Mesenchymal stem cell (in vitro differentiated cells and primary cell): ENCODE data around the gene KCNQ4.

Experiments used
- DNase-seq: peaks from one replicate; pipeline ENCODE4 v3.0.0-alpha.2; 2013
- H2AFZ ChIP-seq: one replicate; pipeline ENCODE4 v1.6.1; 2013; ENCODE audit warnings: low read depth, mild to moderate bottlenecking, control low read depth, inconsistent platforms, low read length, moderate library complexity
- H2AK5ac ChIP-seq: 2 replicates; pipeline ENCODE4 v1.6.1; 2013; ENCODE audit warnings: low read length, moderate library complexity, mild to moderate bottlenecking, inconsistent platforms; ENCODE audit not compliant: severe bottlenecking
- H2BK120ac ChIP-seq: one replicate; pipeline ENCODE4 v1.6.1; 2013; ENCODE audit warnings: low read depth, mild to moderate bottlenecking, inconsistent platforms, low read length, moderate library complexity
- H2BK12ac ChIP-seq, 2 experiments: one replicate each; pipeline ENCODE4 v1.6.1; 2013; ENCODE audit warnings: inconsistent platforms in 2 of 2, low read length in 2 of 2, mild to moderate bottlenecking in 2 of 2, moderate library complexity in 2 of 2, control low read depth in 1 of 2
- H2BK15ac ChIP-seq: one replicate; pipeline ENCODE4 v1.6.1; 2013; ENCODE audit warnings: mild to moderate bottlenecking, low read depth, inconsistent platforms; ENCODE audit not compliant: poor library complexity, severe bottlenecking
- H2BK5ac ChIP-seq: 2 replicates; pipeline ENCODE4 v1.6.1; 2013; ENCODE audit warnings: low read depth, mild to moderate bottlenecking, low read length, control low read depth, inconsistent platforms; ENCODE audit not compliant: poor library complexity, severe bottlenecking
- H3K14ac ChIP-seq, 2 experiments: one replicate each; pipeline ENCODE4 v1.6.1; 2013; ENCODE audit warnings: inconsistent platforms in 2 of 2, low read length in 2 of 2, control low read depth in 1 of 2, mild to moderate bottlenecking in 1 of 2, moderate library complexity in 1 of 2
- H3K18ac ChIP-seq, 2 experiments: one replicate each; pipeline ENCODE4 v1.6.1; 2013; ENCODE audit warnings: inconsistent platforms in 2 of 2, low read length in 2 of 2, control low read depth in 1 of 2, low read depth in 1 of 2, mild to moderate bottlenecking in 1 of 2
- H3K23ac ChIP-seq, 2 experiments: one replicate each; pipeline ENCODE4 v1.6.1; 2013; ENCODE audit warnings: inconsistent platforms in 2 of 2, low read length in 2 of 2, mild to moderate bottlenecking in 2 of 2, moderate library complexity in 2 of 2, control low read depth in 1 of 2
- H3K27ac ChIP-seq: 2 replicates; pipeline ENCODE4 v1.5.1; 2013; ENCODE audit warnings: mild to moderate bottlenecking, moderate library complexity, low read length, control low read depth, inconsistent platforms; ENCODE audit not compliant: poor library complexity, severe bottlenecking
- H3K27me3 ChIP-seq, 2 experiments: 2 replicates each; pipeline versions ENCODE4 v1.6.1 to v1.7.0; 2013; ENCODE audit warnings: low read length in 2 of 2, mild to moderate bottlenecking in 2 of 2, moderate library complexity in 2 of 2, control low read depth in 1 of 2, inconsistent platforms in 1 of 2; ENCODE audit not compliant: control insufficient read depth in 1 of 2, insufficient read depth in 1 of 2
- H3K36me3 ChIP-seq, 2 experiments: 2 replicates each; pipeline versions ENCODE4 v1.6.1 to v1.7.0; 2013; ENCODE audit warnings: low read length in 2 of 2, control low read depth in 1 of 2, inconsistent platforms in 1 of 2, low read depth in 1 of 2, mild to moderate bottlenecking in 1 of 2; ENCODE audit not compliant: insufficient read depth in 2 of 2, control insufficient read depth in 1 of 2
- H3K4ac ChIP-seq, 2 experiments: one replicate each; pipeline ENCODE4 v1.6.1; 2013; ENCODE audit warnings: inconsistent platforms in 2 of 2, low read length in 2 of 2, mild to moderate bottlenecking in 2 of 2, moderate library complexity in 2 of 2, control low read depth in 1 of 2, low read depth in 1 of 2
- H3K4me1 ChIP-seq: 2 replicates; pipeline ENCODE4 v1.6.1; 2013; ENCODE audit warnings: low read depth, low read length, control low read depth; ENCODE audit not compliant: control insufficient read depth, insufficient read depth
- H3K4me2 ChIP-seq: 2 replicates; pipeline ENCODE4 v1.6.1; 2013; ENCODE audit warnings: low read length, mild to moderate bottlenecking, inconsistent platforms; ENCODE audit not compliant: poor library complexity, severe bottlenecking
- H3K4me3 ChIP-seq, 2 experiments: 2 replicates each; pipeline versions ENCODE4 v1.5.1 to v1.7.0; 2013; ENCODE audit warnings: low read length in 2 of 2, mild to moderate bottlenecking in 2 of 2, control low read depth in 1 of 2, low read depth in 1 of 2; ENCODE audit not compliant: insufficient read depth in 1 of 2
- H3K79me1 ChIP-seq: replicated peaks from 2 replicates; pipeline ENCODE4 v1.6.1; 2013; ENCODE audit warnings: mild to moderate bottlenecking, control low read depth, low read length, inconsistent platforms; ENCODE audit not compliant: poor library complexity, severe bottlenecking
- H3K9ac ChIP-seq: 2 replicates; pipeline ENCODE4 v1.7.0; 2013; ENCODE audit warnings: mild to moderate bottlenecking, low read length, moderate library complexity
- H3K9me3 ChIP-seq: 2 replicates; pipeline ENCODE4 v1.7.0; 2013; ENCODE audit warnings: mild to moderate bottlenecking, low read length; ENCODE audit not compliant: control insufficient read depth
- H4K8ac ChIP-seq: one replicate; pipeline ENCODE4 v1.6.1; 2013; ENCODE audit warnings: inconsistent platforms, mild to moderate bottlenecking, low read length, moderate library complexity
- H4K91ac ChIP-seq: one replicate; pipeline ENCODE4 v1.6.1; 2013; ENCODE audit warnings: mild to moderate bottlenecking, low read length, inconsistent platforms
- WGBS: methylation state at CpG from one replicate; pipeline ENCODE4 v1.1.7; 2013; ENCODE audit warnings: mixed read lengths; 5-methylcytosine and 5-hydroxymethylcytosine counted together

The KCNQ4 gene

DNA sequence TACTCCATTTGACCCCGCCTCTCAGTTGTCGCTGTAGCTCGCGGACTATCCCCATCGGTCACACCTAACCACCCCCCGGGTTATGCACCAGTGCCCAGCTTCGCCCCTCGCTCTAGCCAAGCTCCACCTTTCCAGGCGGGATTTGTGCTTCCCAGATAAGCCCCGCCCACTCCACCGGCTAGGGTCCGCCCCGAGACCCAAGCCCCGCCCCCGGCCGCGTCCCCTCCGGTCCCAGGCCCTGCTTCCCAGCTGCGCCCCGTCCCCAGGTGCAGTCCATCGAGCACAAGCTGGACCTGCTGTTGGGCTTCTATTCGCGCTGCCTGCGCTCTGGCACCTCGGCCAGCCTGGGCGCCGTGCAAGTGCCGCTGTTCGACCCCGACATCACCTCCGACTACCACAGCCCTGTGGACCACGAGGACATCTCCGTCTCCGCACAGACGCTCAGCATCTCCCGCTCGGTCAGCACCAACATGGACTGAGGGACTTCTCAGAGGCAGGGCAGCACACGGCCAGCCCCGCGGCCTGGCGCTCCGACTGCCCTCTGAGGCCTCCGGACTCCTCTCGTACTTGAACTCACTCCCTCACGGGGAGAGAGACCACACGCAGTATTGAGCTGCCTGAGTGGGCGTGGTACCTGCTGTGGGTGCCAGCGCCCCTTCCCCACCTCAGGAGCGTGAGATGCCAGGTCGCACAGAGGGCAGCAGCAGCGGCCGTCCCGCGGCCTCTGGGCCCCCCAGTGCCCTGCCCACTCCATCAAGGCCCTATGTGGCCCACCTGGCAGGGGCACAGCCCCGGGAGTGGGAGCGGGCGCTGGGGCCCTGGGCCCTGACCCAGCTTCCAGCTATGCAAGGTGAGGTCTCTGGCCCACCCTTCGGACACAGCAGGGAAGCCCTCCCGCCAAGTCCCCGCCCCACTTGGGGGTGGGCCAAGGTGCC is 54.7 kb downstream of the KCNQ4 start:
- Histone ChIP-seq H4K91ac (no peak overlapping the region), H3K23ac (no peak overlapping the region), H3K18ac (no peak overlapping the region), H3K4me1 (peaks cover 15% of the 10 kb centered on the region), H3K4me2 (no peak overlapping the region), H2BK12ac (no peak overlapping the region), H3K4ac (no peak overlapping the region), H2AFZ (no peak overlapping the region), H3K27me3 (peaks cover 0 to 56% of the 10 kb centered on the region in 2 experiments), H3K36me3 (peaks cover 0 to 6% of the 10 kb centered on the region in 2 experiments), H2BK15ac (no peak overlapping the region), H4K8ac (no peak overlapping the region), H3K14ac (no peak overlapping the region), H2BK5ac (no peak overlapping the region), H3K9ac (no peak overlapping the region), H3K9me3 (peaks cover 12% of the 10 kb centered on the region), H3K79me1 (no peaks in the 10 kb centered on the region), H2BK120ac (no peak overlapping the region), H3K4me3 (no peak overlapping the region), H3K27ac (no peak overlapping the region), H2AK5ac (no peak overlapping the region)
- WGBS, result 94% methylated on average over 60 of the region's 60 CpGs
- DNase-seq, result no peak

- H3K4me2 ChIP-seq, result no peak overlapping the region
- H2BK120ac ChIP-seq, result no peak overlapping the region
- no peak overlapping the region for H3K9ac ChIP-seq
- H3K18ac ChIP-seq, result no peak overlapping the region
- H4K91ac ChIP-seq, result no peak overlapping the region
- no peak overlapping the region for H3K27ac ChIP-seq
- H3K14ac ChIP-seq, result no peak overlapping the region
- no peak overlapping the region for H3K4ac ChIP-seq
- no peak overlapping the region for H2BK15ac ChIP-seq
- peaks cover 12% of the 10 kb centered on the region for H3K9me3 ChIP-seq
- H3K4me1 ChIP-seq, result peaks cover 15% of the 10 kb centered on the region
- H2BK12ac ChIP-seq, result no peak overlapping the region
- no peak overlapping the region for H2AK5ac ChIP-seq
- WGBS, result 73% methylated on average over 15 of the region's 15 CpGs
- no peaks in the 10 kb centered on the region for H3K79me1 ChIP-seq
- H3K23ac ChIP-seq, result no peak overlapping the region
- H3K36me3 ChIP-seq, result peaks cover 0 to 6% of the 10 kb centered on the region in 2 experiments
- H4K8ac ChIP-seq, result no peak overlapping the region
- DNase-seq, result no peak
- H3K27me3 ChIP-seq, result peaks cover 0 to 59% of the 10 kb centered on the region in 2 experiments
- H2BK5ac ChIP-seq, result no peak overlapping the region
- no peak overlapping the region for H2AFZ ChIP-seq
- H3K4me3 ChIP-seq, result no peak overlapping the region
Measured at GRCh38 chr1:40838980-40839942, 55.7 kb downstream of the KCNQ4 start.

GRCh38 chr1:40839943-40840335 is 56.4 kb downstream of the KCNQ4 start:
- Histone ChIP-seq H2BK12ac (no peak overlapping the region), H2BK5ac (no peak overlapping the region), H3K9ac (no peak overlapping the region), H3K4ac (no peak overlapping the region), H2BK15ac (no peak overlapping the region), H3K4me2 (no peak overlapping the region), H4K91ac (no peak overlapping the region), H3K4me3 (no peak overlapping the region), H2BK120ac (no peak overlapping the region), H3K36me3 (peaks cover 0 to 6% of the 10 kb centered on the region in 2 experiments), H3K9me3 (peaks cover 12% of the 10 kb centered on the region), H3K27ac (no peak overlapping the region), H4K8ac (peak overlapping the region; percentile 57), H3K27me3 (peaks cover 0 to 56% of the 10 kb centered on the region in 2 experiments), H2AFZ (no peak overlapping the region), H3K23ac (no peak overlapping the region), H3K4me1 (peaks cover 15% of the 10 kb centered on the region), H3K14ac (no peak overlapping the region), H3K79me1 (no peaks in the 10 kb centered on the region), H2AK5ac (peak overlapping the region; percentile 57), H3K18ac (no peak overlapping the region)
- 92% methylated on average over 5 of the region's 5 CpGs for WGBS
- no peak for DNase-seq
